ENCODE measurements around the gene ACY1.
"Not testable (repeated sequence)": the region's sequence is repeated elsewhere in the genome, so short reads cannot be mapped to it uniquely, and the experiment has no call there.

Gene ACY1

DNA sequence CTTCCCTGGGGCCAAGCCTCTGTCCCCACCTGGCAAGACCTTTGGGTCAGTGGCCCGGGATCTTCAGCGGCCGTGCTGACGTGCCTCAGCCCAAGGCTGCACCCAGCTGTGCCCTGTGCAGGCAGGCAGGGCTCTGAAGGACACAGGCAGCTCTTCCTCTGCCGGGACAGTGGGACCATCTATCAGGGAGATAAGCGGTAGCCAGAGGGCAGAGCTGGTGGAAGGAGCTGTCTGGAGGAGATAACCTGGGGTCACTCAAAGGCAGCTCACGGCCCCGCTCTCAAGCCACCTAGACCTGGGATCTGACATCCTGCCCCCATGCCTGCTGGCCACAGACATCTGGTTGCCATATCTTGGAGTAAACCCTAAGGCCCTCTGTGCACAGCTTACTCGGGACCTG, 45.7 kb downstream of the ACY1 start:
- H3K4me3 ChIP-seq (ENCODE audit: low read depth, low read length): no peak overlapping the region
- DNase-seq (ENCODE audit: low read depth): no peak
- TF ChIP-seq, protein P1, sequence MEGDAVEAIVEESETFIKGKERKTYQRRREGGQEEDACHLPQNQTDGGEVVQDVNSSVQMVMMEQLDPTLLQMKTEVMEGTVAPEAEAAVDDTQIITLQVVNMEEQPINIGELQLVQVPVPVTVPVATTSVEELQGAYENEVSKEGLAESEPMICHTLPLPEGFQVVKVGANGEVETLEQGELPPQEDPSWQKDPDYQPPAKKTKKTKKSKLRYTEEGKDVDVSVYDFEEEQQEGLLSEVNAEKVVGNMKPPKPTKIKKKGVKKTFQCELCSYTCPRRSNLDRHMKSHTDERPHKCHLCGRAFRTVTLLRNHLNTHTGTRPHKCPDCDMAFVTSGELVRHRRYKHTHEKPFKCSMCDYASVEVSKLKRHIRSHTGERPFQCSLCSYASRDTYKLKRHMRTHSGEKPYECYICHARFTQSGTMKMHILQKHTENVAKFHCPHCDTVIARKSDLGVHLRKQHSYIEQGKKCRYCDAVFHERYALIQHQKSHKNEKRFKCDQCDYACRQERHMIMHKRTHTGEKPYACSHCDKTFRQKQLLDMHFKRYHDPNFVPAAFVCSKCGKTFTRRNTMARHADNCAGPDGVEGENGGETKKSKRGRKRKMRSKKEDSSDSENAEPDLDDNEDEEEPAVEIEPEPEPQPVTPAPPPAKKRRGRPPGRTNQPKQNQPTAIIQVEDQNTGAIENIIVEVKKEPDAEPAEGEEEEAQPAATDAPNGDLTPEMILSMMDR (conservative IDR thresholded peaks at IDR 0.05; ENCODE audit: low read depth, low read length): no peak

DNA sequence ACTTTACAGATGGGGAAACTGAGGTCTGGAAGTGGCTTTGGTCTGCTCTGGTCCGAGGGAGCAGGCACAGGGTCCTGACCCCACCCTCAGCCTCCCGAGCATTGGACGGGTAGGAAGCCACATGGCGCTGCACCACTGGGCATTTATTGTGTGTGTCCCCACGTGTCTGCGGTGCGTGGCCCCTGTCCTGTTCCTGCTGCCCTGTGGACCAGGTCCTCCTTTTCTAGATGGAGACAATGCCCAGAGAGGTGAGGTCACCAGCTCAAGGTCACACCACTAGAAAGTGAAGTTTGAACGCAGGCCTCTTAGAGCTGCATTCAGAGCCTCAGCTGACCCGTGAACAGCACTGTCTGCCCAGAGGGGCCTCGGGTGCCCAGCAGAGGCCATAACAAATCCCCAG, 46.2 kb downstream of the ACY1 start:
- TF ChIP-seq, protein P1 (conservative IDR thresholded peaks at IDR 0.05; ENCODE audit: low read depth, low read length): no peak

DNA sequence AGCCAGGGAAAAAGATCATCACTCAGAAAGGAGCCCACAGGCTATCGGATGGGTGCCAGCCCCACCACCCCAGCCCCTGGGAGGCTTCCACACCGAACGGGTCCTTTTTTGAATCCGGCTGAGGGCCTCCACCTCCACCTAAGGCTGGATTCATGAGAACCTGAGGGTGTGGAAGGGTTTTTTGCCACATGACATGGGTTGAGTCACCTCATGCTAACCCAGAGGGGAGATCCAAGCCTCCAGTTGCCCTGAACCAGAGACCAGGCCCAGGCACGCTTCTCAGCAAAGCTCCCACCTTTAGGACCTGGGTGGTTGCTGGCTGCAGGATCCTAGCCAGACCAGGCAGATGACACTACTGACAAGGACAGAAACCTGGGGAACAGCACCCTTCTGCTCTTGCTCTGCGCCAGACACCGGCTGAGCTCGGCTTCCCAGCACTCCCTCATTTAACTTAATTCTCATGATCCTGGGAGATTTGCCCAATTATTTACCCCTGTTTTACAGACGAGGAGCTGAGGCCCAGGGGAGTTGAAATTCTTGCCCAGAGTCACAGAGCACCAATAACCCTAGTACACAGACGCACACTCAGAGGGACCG, 47.5 kb downstream of the ACY1 start:
- H3K4me3 ChIP-seq (ENCODE audit: low read depth, low read length): no peak overlapping the region
- no peak for DNase-seq (ENCODE audit: low read depth)
- TF ChIP-seq, protein P1 (conservative IDR thresholded peaks at IDR 0.05; ENCODE audit: low read depth, low read length): no peak

More for the DNA sequence above, 46.2 kb downstream of the ACY1 start:
- no peak overlapping the region for H3K4me3 ChIP-seq (ENCODE audit: low read depth, low read length)
- no peak for DNase-seq (ENCODE audit: low read depth)

DNA sequence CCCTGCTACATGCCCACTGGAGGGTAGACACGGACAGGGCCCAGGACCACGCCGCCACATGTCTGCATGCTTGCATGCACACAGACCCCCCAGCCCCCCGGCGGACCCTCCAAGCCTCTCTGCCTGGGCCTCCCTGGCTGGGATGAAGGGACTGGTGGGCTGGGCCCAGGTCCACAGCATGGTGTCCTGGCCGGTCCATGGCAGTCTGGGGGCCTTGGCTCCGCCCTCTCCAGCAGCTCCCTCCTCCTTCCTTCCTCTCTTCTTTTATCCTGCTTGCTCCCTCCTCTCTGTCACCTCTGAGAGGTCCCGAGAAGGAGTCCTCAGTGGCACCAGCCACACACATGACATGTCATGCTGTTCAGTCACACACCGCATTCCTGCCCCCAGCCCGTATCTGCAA, 48.6 kb downstream of the ACY1 start:
- TF ChIP-seq, protein P1 (conservative IDR thresholded peaks at IDR 0.05; ENCODE audit: low read depth, low read length): no peak
- no peak for DNase-seq (ENCODE audit: low read depth)
- H3K4me3 ChIP-seq (ENCODE audit: low read depth, low read length): no peak overlapping the region

DNA sequence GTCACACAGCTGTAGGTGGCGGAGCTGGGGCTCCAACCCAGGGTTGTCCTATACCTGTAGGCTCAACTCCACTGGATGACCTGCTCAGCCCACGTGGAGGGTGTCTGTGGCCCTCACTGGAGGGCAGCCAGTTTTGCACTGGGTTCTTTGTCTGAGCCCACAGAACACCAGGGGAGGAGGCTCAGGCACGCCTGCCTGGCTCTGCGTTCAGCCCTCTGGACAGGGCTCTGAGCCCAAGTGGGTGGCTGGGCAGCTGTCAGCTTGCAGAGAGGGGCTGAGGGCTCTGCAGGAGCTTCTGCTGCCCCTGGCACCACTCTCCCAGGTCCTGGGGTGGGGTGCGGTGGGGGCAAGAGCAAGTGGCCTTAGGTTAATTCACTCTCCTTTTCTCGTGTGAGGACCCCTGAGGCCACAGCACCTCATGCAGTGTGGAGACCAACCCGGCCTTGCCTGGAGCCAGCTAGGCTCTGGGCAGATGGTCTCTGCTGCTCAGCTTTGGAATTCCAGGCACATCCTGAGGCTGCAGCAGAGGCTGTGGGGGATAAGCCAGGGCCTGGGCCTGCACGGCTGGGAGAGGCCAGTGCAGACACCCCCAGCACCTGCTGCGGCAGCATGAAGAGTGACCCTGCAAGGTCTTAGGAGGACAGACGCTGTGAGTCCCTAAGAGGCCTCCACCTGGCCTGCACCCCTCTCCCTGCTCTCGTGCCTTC, 49.5 kb downstream of the ACY1 start:
- no peak for DNase-seq (ENCODE audit: low read depth)
- no peak overlapping the region for H3K4me3 ChIP-seq (ENCODE audit: low read depth, low read length)
- TF ChIP-seq, protein P1 (conservative IDR thresholded peaks at IDR 0.05; ENCODE audit: low read depth, low read length): no peak

DNA sequence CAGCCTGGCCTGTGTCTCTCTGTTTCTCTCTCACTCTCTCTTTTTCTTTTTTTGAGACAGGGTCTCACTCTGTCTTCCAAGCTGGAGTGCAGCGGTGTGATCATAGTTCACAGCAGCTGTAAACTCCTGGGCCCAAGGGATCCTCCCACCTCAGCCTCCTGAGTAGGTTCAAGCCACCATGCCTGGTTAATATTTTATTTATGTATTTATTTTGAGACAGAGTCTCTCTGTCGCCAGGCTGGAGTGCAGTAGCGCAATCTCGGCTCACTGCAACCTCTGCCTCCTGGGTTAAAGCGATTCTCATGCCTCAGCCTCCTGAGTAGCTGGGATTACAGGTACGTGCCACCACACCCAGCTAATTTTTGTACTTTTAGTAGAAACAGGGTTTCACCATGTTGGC, 50.4 kb downstream of the ACY1 start:
- not testable (repeated sequence) for H3K4me3 ChIP-seq (ENCODE audit: low read depth, low read length); DNase-seq (ENCODE audit: low read depth)

DNA sequence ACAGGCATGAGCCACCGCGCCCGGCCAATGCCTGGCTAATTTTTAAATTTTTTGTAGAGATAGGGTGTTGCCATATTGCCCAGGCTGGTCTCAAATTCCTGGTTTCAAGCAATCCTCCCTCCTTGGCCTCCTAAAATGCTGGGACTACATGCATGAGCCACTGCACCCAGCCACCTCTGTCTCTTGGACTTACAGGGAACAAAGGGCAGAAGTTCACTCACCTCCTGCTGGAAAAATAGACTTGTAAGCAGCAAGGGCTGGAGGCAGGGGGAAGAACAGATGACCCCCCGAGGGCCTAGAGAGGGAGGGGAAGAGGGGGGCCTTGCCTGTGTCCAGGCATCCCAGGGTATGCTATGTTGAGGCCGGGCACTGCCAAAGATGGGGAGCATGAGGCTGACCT, 50.9 kb downstream of the ACY1 start:
- TF ChIP-seq, protein P1 (conservative IDR thresholded peaks at IDR 0.05; ENCODE audit: low read depth, low read length): no peak
- H3K4me3 ChIP-seq (ENCODE audit: low read depth, low read length): no peak overlapping the region
- no peak for DNase-seq (ENCODE audit: low read depth)

All from choroid plexus epithelial cell (primary cell).